Erythroblast (primary cell): ENCODE measurements around the gene ATG3.

Experiments used
- GATA1 ChIP-seq: IDR thresholded peaks from 2 replicates; pipeline ENCODE4 v1.6.1; 2011; ENCODE audit warnings: low read depth, mild to moderate bottlenecking, control low read depth, low read length, moderate library complexity
- POLR2A ChIP-seq: IDR thresholded peaks from 2 replicates; pipeline ENCODE4 v1.6.1; 2011; ENCODE audit warnings: mild to moderate bottlenecking, low read length

- TF ChIP-seq POLR2A (no peak), GATA1 (no peak)
Measured at GRCh38 chr3:112564940-112565305, 3.2 kb upstream of the ATG3 start.
